B cell (primary cell): Measurements from ENCODE around the gene MBP. TPM values are rescaled to one million over a fixed set of nuclear protein-coding genes. Genes with fewer than 3 reads are reported as not detected.

Experiments used
- ATAC-seq: fragments of 200-7000 bp; cut with Tn5 transposase; one replicate; pipeline ENCODE4 v1.10.0; 2021; ENCODE audit warnings: low read depth, mild to moderate bottlenecking, moderate number of reproducible peaks, moderate library complexity
- CTCF ChIA-PET: fragments of 350-600 bp; sonication (Branson Sonifier 250); formaldehyde crosslinking; loops from one replicate; lab custom pipeline; 2021; ENCODE audit warnings: antibody characterized with exemption, inconsistent platforms; lab: Charles Lee
- POLR2A ChIA-PET: fragments of 350-600 bp; sonication (Branson Sonifier 250); formaldehyde crosslinking; loops from one replicate; lab custom pipeline; 2021; ENCODE audit warnings: antibody characterized with exemption; lab: Charles Lee
- DNase-seq: peaks from one replicate; pipeline ENCODE4 v3.0.0; 2013
- H2AFZ ChIP-seq: 2 replicates; pipeline ENCODE4 v1.6.1; 2012; ENCODE audit warnings: mild to moderate bottlenecking, low read depth, low read length; ENCODE audit not compliant: insufficient read depth, poor library complexity, severe bottlenecking
- H3K27ac ChIP-seq, 2 donors: 1 replicate in 1 of 2; 2 replicates in 1 of 2; pipeline ENCODE4 v1.5.1; 2012 to 2013; ENCODE audit warnings: low read length in 2 of 2, mild to moderate bottlenecking in 2 of 2, moderate library complexity in 1 of 2
- H3K27me3 ChIP-seq, 4 experiments: fragments of 200-600 bp in 1 of 4; sonication (generic) in 1 of 4; replicated peaks in 1 of 4; 1 replicate in 2 of 4; 2 replicates in 2 of 4; pipeline versions ENCODE4 v1.6.1 to v1.7.0; 2013 to 2016; ENCODE audit warnings: low read length in 3 of 4, mild to moderate bottlenecking in 2 of 4, mixed read lengths in 1 of 4, moderate library complexity in 1 of 4; ENCODE audit not compliant: insufficient read depth in 4 of 4, control insufficient read depth in 3 of 4; ENCODE audit errors: control extremely low read depth in 1 of 4
- H3K36me3 ChIP-seq, 2 experiments: replicated peaks in 1 of 2; 1 replicate in 1 of 2; 2 replicates in 1 of 2; pipeline versions ENCODE4 v1.6.1 to v1.7.1; 2013; ENCODE audit warnings: low read length in 1 of 2; ENCODE audit not compliant: insufficient read depth in 2 of 2, control insufficient read depth in 1 of 2; ENCODE audit errors: control extremely low read depth in 1 of 2, extremely low read depth in 1 of 2
- H3K4me1 ChIP-seq, 2 donors: fragments of 200-600 bp in 1 of 2; sonication (generic) in 1 of 2; 1 replicate in 1 of 2; 2 replicates in 1 of 2; pipeline versions ENCODE4 v1.5.1 to v1.6.1; 2013 to 2017; ENCODE audit warnings: low read length in 2 of 2; ENCODE audit not compliant: control insufficient read depth in 2 of 2, insufficient read depth in 2 of 2
- H3K4me2 ChIP-seq: replicated peaks from 2 replicates; pipeline ENCODE3; 2012; ENCODE audit warnings: mild to moderate bottlenecking, low read depth, low read length; ENCODE audit not compliant: poor library complexity, severe bottlenecking
- H3K4me3 ChIP-seq, 5 experiments: fragments of 200-600 bp in 1 of 5; sonication (generic) in 1 of 5; 1 replicate in 3 of 5; 2 replicates in 2 of 5; pipeline versions ENCODE4 v1.5.1 to v1.7.0; 2011 to 2016; ENCODE audit warnings: low read length in 4 of 5, mild to moderate bottlenecking in 4 of 5, low read depth in 2 of 5, control low read depth in 1 of 5, moderate library complexity in 1 of 5; ENCODE audit not compliant: insufficient read depth in 1 of 5; ENCODE audit errors: control extremely low read depth in 1 of 5, extremely low read depth in 1 of 5
- H3K79me2 ChIP-seq: fragments of 200-600 bp; sonication (generic); one replicate; pipeline ENCODE4 v1.6.0; 2016; ENCODE audit warnings: low read length; ENCODE audit not compliant: control insufficient read depth, insufficient read depth
- H3K9ac ChIP-seq: fragments of 200-600 bp; sonication (generic); 2 replicates; pipeline ENCODE4 v1.6.1; 2017; ENCODE audit warnings: mild to moderate bottlenecking, low read length, moderate library complexity
- H3K9me3 ChIP-seq, 3 donors: one replicate each; pipeline versions ENCODE4 v1.6.1 to v1.7.1; 2013; ENCODE audit warnings: low read length in 2 of 3; ENCODE audit not compliant: control insufficient read depth in 2 of 3, insufficient read depth in 1 of 3; ENCODE audit errors: control extremely low read depth in 1 of 3
- H4K20me1 ChIP-seq: 2 replicates; pipeline ENCODE4 v1.6.0; 2012; ENCODE audit warnings: mild to moderate bottlenecking, low read length; ENCODE audit not compliant: insufficient read depth, control insufficient read depth, poor library complexity, severe bottlenecking
- H3K27ac Mint-ChIP-seq: one replicate; pipeline ENCODE4 v1.8.0; 2021; ENCODE audit warnings: mixed read lengths
- H3K27me3 Mint-ChIP-seq: one replicate; pipeline ENCODE4 v1.8.0; 2021; ENCODE audit warnings: mixed read lengths
- H3K4me1 Mint-ChIP-seq: one replicate; pipeline ENCODE4 v1.8.0; 2021; ENCODE audit warnings: mixed read lengths
- H3K4me3 Mint-ChIP-seq: one replicate; pipeline ENCODE4 v1.8.0; 2021; ENCODE audit warnings: mixed read lengths
- H3K9me3 Mint-ChIP-seq: one replicate; pipeline ENCODE4 v1.8.0; 2022; ENCODE audit warnings: mixed read lengths; ENCODE audit not compliant: insufficient read depth
- CTCF ChIP-seq: fragments of 200-600 bp; IDR thresholded peaks from one replicate; pipeline ENCODE4 v1.8.0; 2022; ENCODE audit warnings: antibody characterized with exemption, mild to moderate bottlenecking
- EZH2 ChIP-seq: IDR thresholded peaks from 2 replicates; pipeline ENCODE4 v1.6.1; 2012; ENCODE audit warnings: borderline replicate concordance, low read depth, mild to moderate bottlenecking, moderate library complexity, low read length; ENCODE audit not compliant: insufficient read depth, poor library complexity, severe bottlenecking
- WGBS: methylation state at CpG from one replicate; pipeline ENCODE4 v1.1.5; 2013; ENCODE audit warnings: missing lambda C conversion rate; ENCODE audit not compliant: insufficient coverage; 5-methylcytosine and 5-hydroxymethylcytosine counted together
- intact Hi-C: fragments of 100-400 bp; cut with micrococcal nuclease; formaldehyde crosslinking; loops from one replicate; pipeline ENCODE4 v1.10.0; 2022
- polyA plus RNA-seq: library from polyadenylated mRNA; depleted of rRNA; stranded (reverse); fragments of >200 nt; gene quantifications from 2 replicates; pipeline ENCODE4 v1.2.3, GENCODE V29; 2012
- total RNA-seq, 2 donors: library from RNA; stranded (reverse); fragments of 120-200 nt in 1 of 2; gene quantifications; 1 replicate in 1 of 2; 2 replicates in 1 of 2; pipeline versions ENCODE4 v1.2.3 to v1.2.4, GENCODE V29; 2013 to 2022

MBP gene
- total and polyA plus RNA-seq, 2 donors (not counting 1 experiment from before 2014, with no cell fraction given): 30.1 to 192 TPM

DNA sequence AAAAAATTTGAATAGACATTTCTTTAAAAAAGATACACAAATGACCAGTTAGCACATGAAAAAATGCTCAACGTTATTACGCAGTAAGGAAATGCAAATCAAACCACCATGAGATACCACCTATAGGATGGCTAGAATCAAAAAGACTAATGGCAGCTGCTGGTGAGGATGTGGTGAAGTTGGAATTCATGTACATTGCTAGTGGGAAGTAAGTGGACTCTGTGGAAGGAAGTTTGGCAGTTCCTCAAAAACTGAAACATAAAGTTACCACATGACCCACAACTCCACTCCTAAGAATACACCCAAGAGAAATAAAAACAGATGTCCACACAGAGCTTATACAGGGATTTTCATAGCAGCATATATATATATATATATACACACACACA lies 51.2 kb downstream of the MBP start:
- ATAC-seq: no peak
- TF ChIP-seq EZH2: no peak
- TF ChIP-seq CTCF: no peak
- Histone ChIP-seq H3K79me2 (peaks cover 81% of the 10 kb centered on the region), H3K9me3 (no peaks in the 10 kb centered on the region), H3K4me3 (no peak overlapping the region), H2AFZ (no peak overlapping the region), H4K20me1 (peaks cover 39% of the 10 kb centered on the region), H3K27me3 (no peaks in the 10 kb centered on the region), H3K4me2 (peak overlapping the region; percentile 78), H3K27ac (peak overlapping the region in 1 of 2 donors; percentile 87), H3K4me1 (peaks cover 18 to 27% of the 10 kb centered on the region in 2 donors), H3K36me3 (peaks cover 0 to 9% of the 10 kb centered on the region in 2 experiments), H3K9ac (no peak overlapping the region)
- Mint-ChIP-seq H3K4me1 (peaks cover 72% of the 10 kb centered on the region), H3K4me3 (peak overlapping the region; percentile 70), H3K27ac (peak overlapping the region; percentile 92), H3K9me3 (no peaks in the 10 kb centered on the region), H3K27me3 (no peaks in the 10 kb centered on the region)
- WGBS: no CpG with 5 or more reads among the region's 2 CpGs
- CTCF ChIA-PET: interaction anchor here (1.0 to 4.2 kb wide), 6 partner anchors 13 to 97 kb away, joined by 4 to 21 read pairs (median 6); no protein-coding TSS in a partner anchor
- DNase-seq: peak; percentile 48
- POLR2A ChIA-PET: interaction anchor here (0.6 to 1.9 kb wide), 4 partner anchors 13 to 129 kb away, joined by 3 to 12 read pairs (median 4); no protein-coding TSS in a partner anchor
- intact Hi-C loops: loop anchor here (2.0 kb wide), 1 partner anchor 51 kb away; the partner anchor contains the start of gene MBP
